ENCODE data around the gene DNAH17.

- no peak for TF ChIP-seq CTCF (IDR thresholded peaks at IDR 0.05)
- no peak for TF ChIP-seq YY1 (IDR thresholded peaks at IDR 0.05; ENCODE audit: low read depth)
- no peak for TF ChIP-seq GABPA (IDR thresholded peaks at IDR 0.05; ENCODE audit: low read depth)
- TF ChIP-seq EZH2phosphoT487 (IDR thresholded peaks at IDR 0.05; ENCODE audit: borderline replicate concordance, low read depth): no peak
- TF ChIP-seq RAD21 (IDR thresholded peaks at IDR 0.05; ENCODE audit: low read length): no peak
Measured at GRCh38 chr17:78527345-78527744, 49.9 kb downstream of the DNAH17 start.

Data from SK-N-SH (cell line).